HL-60 (cell line): ENCODE data around the gene PAX9.
"Not testable (repeated sequence)": the region's sequence is repeated elsewhere in the genome, so short reads cannot be mapped to it uniquely, and the experiment has no call there.

Experiments used
- DNase-seq, 2 experiments: peaks; one replicate each; pipeline ENCODE4 v3.0.0-alpha.2; 2010 to 2020; ENCODE audit warnings: low read depth in 1 of 2, low spot score in 1 of 2
- H3K27ac ChIP-seq: fragments of 250-450 bp; sonication (Bioruptor Pico); replicated peaks from 2 replicates; pipeline ENCODE4 v1.5.1; 2020; ENCODE audit warnings: mild to moderate bottlenecking, moderate library complexity
- H3K27me3 ChIP-seq: fragments of 250-450 bp; sonication (Bioruptor Pico); 2 replicates; pipeline ENCODE4 v1.5.1; 2021; ENCODE audit warnings: mild to moderate bottlenecking, moderate library complexity; ENCODE audit not compliant: insufficient read depth, poor library complexity, severe bottlenecking
- H3K4me3 ChIP-seq: replicated peaks from 2 replicates; pipeline ENCODE4 v1.5.1; 2011; ENCODE audit warnings: mild to moderate bottlenecking, control low read depth, low read length; ENCODE audit not compliant: insufficient read depth
- CTCF ChIP-seq: IDR thresholded peaks from one replicate; pipeline ENCODE4 v1.5.1; 2011; ENCODE audit warnings: low read length, control low read depth, inconsistent platforms; ENCODE audit not compliant: insufficient read depth
- GABPA ChIP-seq: IDR thresholded peaks from 2 replicates; pipeline ENCODE4 v1.6.1; 2012; ENCODE audit warnings: low read depth
- POLR2AphosphoS5 ChIP-seq: IDR thresholded peaks from 2 replicates; pipeline ENCODE4 v1.6.1; 2012; ENCODE audit warnings: low read depth
- SPI1 ChIP-seq: IDR thresholded peaks from 2 replicates; pipeline ENCODE4 v1.6.1; 2012; ENCODE audit warnings: low read depth, mild to moderate bottlenecking, borderline replicate concordance
- TF ChIP-seq, protein P1 (sequence below): IDR thresholded peaks from 2 replicates; pipeline ENCODE4 v1.6.1; 2012; ENCODE audit warnings: low read depth; ENCODE audit not compliant: insufficient replicate concordance

Gene PAX9

GRCh38 chr14:36682338-36682737 is 20.7 kb downstream of the PAX9 start:
- no peak overlapping the region for H3K27ac ChIP-seq

GRCh38 chr14:36683083-36683724 is 21.5 kb downstream of the PAX9 start:
- no peak overlapping the region for H3K4me3 ChIP-seq
- no peak overlapping the region for H3K27ac ChIP-seq
- DNase-seq, result no peak
- TF ChIP-seq GABPA (no peak), SPI1 (no peak)
- TF ChIP-seq, protein P1, sequence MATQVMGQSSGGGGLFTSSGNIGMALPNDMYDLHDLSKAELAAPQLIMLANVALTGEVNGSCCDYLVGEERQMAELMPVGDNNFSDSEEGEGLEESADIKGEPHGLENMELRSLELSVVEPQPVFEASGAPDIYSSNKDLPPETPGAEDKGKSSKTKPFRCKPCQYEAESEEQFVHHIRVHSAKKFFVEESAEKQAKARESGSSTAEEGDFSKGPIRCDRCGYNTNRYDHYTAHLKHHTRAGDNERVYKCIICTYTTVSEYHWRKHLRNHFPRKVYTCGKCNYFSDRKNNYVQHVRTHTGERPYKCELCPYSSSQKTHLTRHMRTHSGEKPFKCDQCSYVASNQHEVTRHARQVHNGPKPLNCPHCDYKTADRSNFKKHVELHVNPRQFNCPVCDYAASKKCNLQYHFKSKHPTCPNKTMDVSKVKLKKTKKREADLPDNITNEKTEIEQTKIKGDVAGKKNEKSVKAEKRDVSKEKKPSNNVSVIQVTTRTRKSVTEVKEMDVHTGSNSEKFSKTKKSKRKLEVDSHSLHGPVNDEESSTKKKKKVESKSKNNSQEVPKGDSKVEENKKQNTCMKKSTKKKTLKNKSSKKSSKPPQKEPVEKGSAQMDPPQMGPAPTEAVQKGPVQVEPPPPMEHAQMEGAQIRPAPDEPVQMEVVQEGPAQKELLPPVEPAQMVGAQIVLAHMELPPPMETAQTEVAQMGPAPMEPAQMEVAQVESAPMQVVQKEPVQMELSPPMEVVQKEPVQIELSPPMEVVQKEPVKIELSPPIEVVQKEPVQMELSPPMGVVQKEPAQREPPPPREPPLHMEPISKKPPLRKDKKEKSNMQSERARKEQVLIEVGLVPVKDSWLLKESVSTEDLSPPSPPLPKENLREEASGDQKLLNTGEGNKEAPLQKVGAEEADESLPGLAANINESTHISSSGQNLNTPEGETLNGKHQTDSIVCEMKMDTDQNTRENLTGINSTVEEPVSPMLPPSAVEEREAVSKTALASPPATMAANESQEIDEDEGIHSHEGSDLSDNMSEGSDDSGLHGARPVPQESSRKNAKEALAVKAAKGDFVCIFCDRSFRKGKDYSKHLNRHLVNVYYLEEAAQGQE, result no peak
- peaks cover 4% of the 10 kb centered on the region for H3K27me3 ChIP-seq

More at GRCh38 chr14:36682338-36682737, 20.7 kb downstream of the PAX9 start:
- DNase-seq, result no peak
- Histone ChIP-seq H3K27me3 (peaks cover 5% of the 10 kb centered on the region), H3K4me3 (no peak overlapping the region)
- TF ChIP-seq, protein P1, result no peak
- no peak for TF ChIP-seq POLR2AphosphoS5

DNA sequence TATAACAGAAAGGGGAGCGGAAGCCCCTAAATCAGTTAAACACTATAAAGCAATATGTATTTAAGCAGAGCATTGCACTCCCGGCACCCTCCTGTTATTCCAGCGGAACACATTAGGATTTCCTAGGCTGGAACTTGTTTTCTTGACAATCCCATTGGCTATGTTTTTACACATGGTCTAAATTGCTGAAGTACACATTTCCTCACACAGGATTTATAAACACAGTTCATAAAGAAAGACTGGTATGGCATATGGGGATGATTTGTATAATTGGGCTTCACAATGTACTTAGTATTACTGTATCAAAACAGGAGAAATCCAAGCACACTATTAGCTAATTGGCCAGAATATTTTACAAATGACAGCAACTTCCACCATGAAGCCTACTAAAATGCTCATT is 23.3 kb downstream of the PAX9 start:
- H3K27me3 ChIP-seq, result peaks cover 4% of the 10 kb centered on the region
- TF ChIP-seq CTCF (no peak), POLR2AphosphoS5 (no peak), SPI1 (no peak), GABPA (no peak)
- TF ChIP-seq, protein P1, result no peak
- DNase-seq, result no peak
- no peak overlapping the region for H3K4me3 ChIP-seq
- H3K27ac ChIP-seq, result no peak overlapping the region

- no peak overlapping the region for H3K27ac ChIP-seq
- H3K27me3 ChIP-seq, result no peaks in the 10 kb centered on the region
- TF ChIP-seq POLR2AphosphoS5 (no peak), CTCF (no peak), GABPA (no peak), SPI1 (no peak)
- TF ChIP-seq, protein P1, result no peak
- H3K4me3 ChIP-seq, result no peak overlapping the region
- DNase-seq, result no peak
Observed at GRCh38 chr14:36690311-36691040, 28.8 kb downstream of the PAX9 start.

DNA sequence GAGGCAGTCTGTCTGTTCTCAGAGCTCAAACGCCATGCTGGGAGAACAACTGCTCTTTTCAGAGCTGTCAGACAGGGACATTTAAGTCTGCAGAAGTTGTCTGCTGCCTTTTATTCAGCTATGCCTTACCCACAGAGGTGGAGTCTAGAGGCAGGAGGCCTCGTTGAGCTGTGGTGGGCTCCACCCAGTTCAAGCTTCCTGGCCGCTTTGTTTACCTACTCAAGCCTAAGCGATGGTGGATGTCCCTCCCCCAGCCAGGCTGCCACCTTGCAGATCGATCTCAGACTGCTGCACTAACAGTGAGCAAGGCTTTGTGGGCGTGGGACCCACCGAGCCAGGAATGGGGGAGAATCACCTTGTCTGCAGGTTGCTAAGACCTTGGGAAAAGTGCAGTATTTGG is 37.8 kb downstream of the PAX9 start:
- not testable (repeated sequence) for H3K27me3 ChIP-seq, DNase-seq, H3K27ac ChIP-seq, H3K4me3 ChIP-seq
